ENCODE results near the gene ARL6IP1.
"Not testable (repeated sequence)": the region's sequence is repeated elsewhere in the genome, so short reads cannot be mapped to it uniquely, and the experiment has no call there.

ARL6IP1 gene

GRCh38 chr16:18759598-18760520 is 41.5 kb downstream of the ARL6IP1 start:
- DNase-seq (ENCODE audit: low read depth) = not testable (repeated sequence)

GRCh38 chr16:18757960-18758660 is 43.2 kb downstream of the ARL6IP1 start:
- DNase-seq (ENCODE audit: low read depth) = not testable (repeated sequence)

- DNase-seq (ENCODE audit: low read depth) = not testable (repeated sequence)
Measured at GRCh38 chr16:18756639-18757038, 44.7 kb downstream of the ARL6IP1 start.

- DNase-seq (ENCODE audit: low read depth) = not testable (repeated sequence)
Measured at GRCh38 chr16:18742870-18743269, 58.5 kb downstream of the ARL6IP1 start.

Data from stimulated activated CD8-positive, alpha-beta memory T cell treated with anti-CD3 and anti-CD28 coated beads, Interleukin-12 subunit alpha, Interleukin-12 subunit beta, amount 100 ng/mL, for 1 hour (primary cell).